Subcutaneous adipose tissue (tissue), 4 donors: Measurements from ENCODE around the gene RASEF. TPM values are rescaled to one million over a fixed set of nuclear protein-coding genes. Genes with fewer than 3 reads are reported as not detected.

Source experiments
- CTCF ChIP-seq: fragments of 450-650 bp; IDR thresholded peaks from one replicate; pipeline ENCODE4 v1.5.1; 2016; ENCODE audit warnings: low read depth, mild to moderate bottlenecking, control low read depth, antibody characterized with exemption, moderate library complexity
- total RNA-seq, 4 donors: library from RNA; depleted of rRNA; stranded (reverse); fragments of >200 nt; gene quantifications; one replicate each; pipeline ENCODE4 v1.1.0, GENCODE V29; 2016

Gene RASEF
- total RNA-seq, 4 donors from 2014 or later, result under 0.01 to 0.16 TPM; not detected in 2

GRCh38 chr9:82939451-82939850 lies 123.5 kb downstream of the RASEF start:
- TF ChIP-seq CTCF, result no peak

- TF ChIP-seq CTCF, result no peak
These were observed 124.3 kb downstream of the RASEF start for GRCh38 chr9:82938426-82939218.

GRCh38 chr9:82934949-82935348 lies 128.0 kb downstream of the RASEF start:
- TF ChIP-seq CTCF, result no peak

GRCh38 chr9:82930116-82930515 lies 132.8 kb downstream of the RASEF start:
- TF ChIP-seq CTCF, result no peak
